Measurements from ENCODE around the gene OR2M5. TPM values are rescaled to one million over a fixed set of nuclear protein-coding genes. Genes with fewer than 3 reads are reported as not detected.

The OR2M5 gene, protein sequence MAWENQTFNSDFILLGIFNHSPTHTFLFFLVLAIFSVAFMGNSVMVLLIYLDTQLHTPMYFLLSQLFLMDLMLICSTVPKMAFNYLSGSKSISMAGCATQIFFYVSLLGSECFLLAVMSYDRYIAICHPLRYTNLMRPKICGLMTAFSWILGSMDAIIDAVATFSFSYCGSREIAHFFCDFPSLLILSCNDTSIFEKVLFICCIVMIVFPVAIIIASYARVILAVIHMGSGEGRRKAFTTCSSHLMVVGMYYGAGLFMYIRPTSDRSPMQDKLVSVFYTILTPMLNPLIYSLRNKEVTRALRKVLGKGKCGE
- not detected in 2 replicates for total RNA-seq

DNA sequence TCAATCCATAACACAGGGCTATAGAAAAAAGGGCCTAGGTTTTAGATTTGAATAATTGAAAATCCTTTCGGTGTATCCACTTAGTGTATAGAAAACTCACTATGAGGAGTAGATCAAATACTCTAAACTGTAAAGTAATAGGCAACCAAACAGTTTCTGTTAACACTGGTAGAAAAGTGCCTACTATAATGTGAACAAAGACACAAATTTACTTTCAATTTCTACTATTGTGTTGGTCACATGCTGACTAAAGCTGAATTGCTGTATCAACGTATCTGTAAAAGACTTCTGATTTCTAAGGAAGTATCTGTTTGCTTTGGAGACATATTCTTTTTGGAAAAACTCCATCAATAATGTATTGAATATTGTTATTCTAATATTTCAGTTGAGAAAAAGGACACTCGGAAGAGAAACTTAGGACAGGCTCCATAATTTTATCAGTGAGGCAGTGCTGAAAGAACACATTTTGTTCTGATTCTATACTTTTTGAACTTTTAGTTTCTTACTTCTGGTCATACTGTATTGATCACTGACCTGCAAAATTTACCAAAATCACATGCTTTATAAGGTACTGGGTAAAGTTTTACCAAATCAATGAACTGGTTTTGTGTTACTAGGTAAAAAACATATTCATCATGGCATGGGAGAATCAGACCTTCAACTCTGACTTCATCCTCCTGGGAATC, at the start of gene OR2M5:
TSS of gene OR2M5 (plus strand) at position 636 of the 686 bp plus-strand sequence. CDS start at position 636, 0 bp downstream.

DNA sequence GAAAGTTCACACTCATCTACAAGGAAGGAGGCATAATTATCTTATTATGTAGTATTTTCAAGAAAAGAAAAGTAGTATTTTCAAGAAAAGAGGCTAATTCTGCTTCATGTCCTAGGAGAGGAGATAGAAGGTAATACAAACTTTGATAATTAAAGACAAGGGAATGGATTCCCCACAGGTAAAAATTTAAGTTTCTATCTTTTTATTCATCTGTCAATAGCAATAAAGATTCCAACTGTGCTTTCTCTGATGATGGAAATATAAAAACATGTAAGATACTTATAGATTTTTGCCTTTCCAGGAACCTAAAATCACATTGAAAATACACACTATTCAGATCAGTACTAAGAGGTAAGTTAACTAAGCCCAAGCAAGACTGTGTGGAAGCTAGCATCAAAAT, 29.6 kb downstream of the OR2M5 start, which contains the start of gene OR2M2:
TSS of gene OR2M2 (plus strand) at position 301 of the 400 bp plus-strand sequence. CDS start 5,165 bp downstream, outside the sequence.

Other genes with a start within 250 kb of the OR2M5 start
- gene OR2W3, start 249.6 kb upstream of the OR2M5 start, total RNA-seq: not detected in 2 replicates
- not detected in 2 replicates for gene OR2T8, start 224.9 kb upstream of the OR2M5 start, total RNA-seq
- gene OR2AJ1, start 220.3 kb upstream of the OR2M5 start, total RNA-seq: not detected in 2 replicates
- gene OR2L8, start 196.3 kb upstream of the OR2M5 start, total RNA-seq: not detected in 2 replicates
- not detected in 2 replicates for gene OR2AK2, start 179.9 kb upstream of the OR2M5 start, total RNA-seq
- gene OR2L5, start 131.5 kb upstream of the OR2M5 start, total RNA-seq: not detected in 2 replicates
- gene OR2L2, start 115.1 kb upstream of the OR2M5 start, total RNA-seq: under 0.01 TPM in 1 of 2 replicates, not detected in the other
- gene OR2L3, start 98.3 kb upstream of the OR2M5 start, total RNA-seq: not detected in 2 replicates
- not detected in 2 replicates for gene OR2L13, start 50.0 kb upstream of the OR2M5 start, total RNA-seq
- gene OR2M2, start 29.7 kb downstream of the OR2M5 start, total RNA-seq: not detected in 2 replicates
- gene OR2M3, start 52.1 kb downstream of the OR2M5 start, total RNA-seq: not detected in 2 replicates
- not detected in 2 replicates for gene OR2M4, start 86.3 kb downstream of the OR2M5 start, total RNA-seq
- gene OR2T33, start 132.8 kb downstream of the OR2M5 start, total RNA-seq: not detected in 2 replicates
- not detected in 2 replicates for gene OR2T12, start 158.3 kb downstream of the OR2M5 start, total RNA-seq
- gene OR2M7, start 179.4 kb downstream of the OR2M5 start, total RNA-seq: not detected in 2 replicates
- not detected in 2 replicates for gene OR14C36, start 203.6 kb downstream of the OR2M5 start, total RNA-seq
- not detected in 2 replicates for gene OR2T4, start 216.5 kb downstream of the OR2M5 start, total RNA-seq
- not detected in 2 replicates for gene OR2T6, start 230.6 kb downstream of the OR2M5 start, total RNA-seq

Data from tracheal epithelial cell (primary cell).